Heart right ventricle (tissue), 16 donors: ENCODE measurements around the gene GRID2IP. TPM values are rescaled to one million over a fixed set of nuclear protein-coding genes. Genes with fewer than 3 reads are reported as not detected.

ENCODE experiments used
- ATAC-seq, 8 donors: fragments of 200-7000 bp; cut with Tn5 transposase; one replicate each; pipeline ENCODE4 v1.9.1; 2020; ENCODE audit warnings: mild to moderate bottlenecking in 8 of 8, moderate library complexity in 8 of 8, moderate number of reproducible peaks in 1 of 8
- DNase-seq, 2 donors: peaks; one replicate each; pipeline ENCODE4 v3.0.0-alpha.2; 2020
- H3K27ac ChIP-seq, 10 donors: fragments of 200-600 bp; sonication (generic) in 2 of 10; one replicate each; pipeline versions ENCODE4 v1.5.0 to v1.8.0; 2020 to 2022; ENCODE audit warnings: mild to moderate bottlenecking in 3 of 10
- H3K27me3 ChIP-seq, 7 donors: fragments of 200-600 bp; one replicate each; pipeline ENCODE4 v1.8.0; 2021 to 2022; ENCODE audit warnings: mild to moderate bottlenecking in 2 of 7
- H3K36me3 ChIP-seq, 9 donors: fragments of 200-600 bp; sonication (generic) in 1 of 9; one replicate each; pipeline versions ENCODE4 v1.5.0 to v1.8.0; 2020 to 2022; ENCODE audit warnings: mild to moderate bottlenecking in 2 of 9
- H3K4me1 ChIP-seq, 9 donors: fragments of 200-600 bp; sonication (generic) in 1 of 9; one replicate each; pipeline versions ENCODE4 v1.5.0 to v1.8.0; 2020 to 2022; ENCODE audit warnings: mild to moderate bottlenecking in 4 of 9
- H3K4me3 ChIP-seq, 10 donors: fragments of 200-600 bp; sonication (generic) in 2 of 10; one replicate each; pipeline versions ENCODE4 v1.5.0 to v1.8.0; 2020 to 2022; ENCODE audit warnings: mild to moderate bottlenecking in 7 of 10, moderate library complexity in 2 of 10
- H3K9me3 ChIP-seq, 11 donors: fragments of 200-600 bp in 10 of 11; sonication (generic) in 2 of 11; one replicate each; pipeline versions ENCODE4 v1.5.0 to v1.8.0; 2013 to 2022; ENCODE audit warnings: mild to moderate bottlenecking in 2 of 11, control low read depth in 1 of 11, moderate library complexity in 1 of 11
- WGBS, 2 donors: extraction: QIAGEN DNeasy Blood & Tissue Kit; methylation state at CpG; one replicate each; pipeline ENCODE4 v1.1.7; 2013; ENCODE audit warnings: inconsistent platforms in 1 of 2; 5-methylcytosine and 5-hydroxymethylcytosine counted together
- intact Hi-C, 10 donors: fragments of 100-400 bp; cut with DNase I; formaldehyde crosslinking; loops; one replicate each; pipeline versions ENCODE4 v1.11.1 to v1.14.2; 2022
- polyA plus RNA-seq, 2 donors: library from polyadenylated mRNA; stranded (reverse); fragments of 200-250 nt; gene quantifications; one replicate each; pipeline ENCODE4 v1.2.3, GENCODE V29; 2013
- total RNA-seq, 10 donors: library from RNA; stranded (reverse); fragmentation: NEBNext Ultra II Directional in 3 of 10; extraction: Animal tissue kit (Norgen Biotek cat#: 25700) in 3 of 10; gene quantifications; one replicate each; pipeline versions ENCODE4 v1.2.1 to v1.2.4, GENCODE V29; 2021 to 2023
- TF ChIP-seq, protein P1 (sequence below), 9 donors: fragments of 200-600 bp; sonication (generic) in 2 of 9; IDR thresholded peaks; one replicate each; pipeline versions ENCODE4 v1.5.0 to v1.8.0; 2021 to 2022; ENCODE audit warnings: antibody characterized with exemption in 9 of 9, mild to moderate bottlenecking in 5 of 9, moderate library complexity in 1 of 9
- donor health status: Arrhythmogenic right ventricular cardiomyopathy.
- donor health status: ischemic (EF 13 %, LVEDD 7.1; RV severe dilation, severe dysfunction).
- donor health status: healthy with polysubstance abuse.
- donor health status: DM: no; HTN: yes; CAD: no.
- donor health status: DM: no; HTN: no; CAD: no.
- donor health status: ischemic (EF 25% LVEDD 6.9; RV normal size, moderate dysfunction).
- donor health status: ischemic (EF 25% LVEDD 5.7; RV mildly dilated, moderate dysfunction).
- donor health status: healthy.
- donor health status: DM: yes; HTN: yes; CAD: no.
- donor health status: Ischemic cardiomyopathy.
- donor health status: ischemic (EF 35%, LVEDD 5.7; RV mildly dilated, moderate dysfunction).
- donor health status: nonischemic (EF 11% LVEDD 7.7; RV severe dilation, severe dysfunction).
- donor health status: DM: yes; HTN: yes; CAD: no.
- donor health status: PGD.
- donor health status: ischemic (EF 29% LVEDD 5.4; RV normal size, mild dysfunction).
- donor health status: nonischemic (EF 23%, LVEDD 6.1; RV moderate dilation, normal function).

Gene GRID2IP
- total and polyA plus RNA-seq, 12 donors = 0.01 to 0.15 (median 0.11) TPM; not detected in 9

DNA sequence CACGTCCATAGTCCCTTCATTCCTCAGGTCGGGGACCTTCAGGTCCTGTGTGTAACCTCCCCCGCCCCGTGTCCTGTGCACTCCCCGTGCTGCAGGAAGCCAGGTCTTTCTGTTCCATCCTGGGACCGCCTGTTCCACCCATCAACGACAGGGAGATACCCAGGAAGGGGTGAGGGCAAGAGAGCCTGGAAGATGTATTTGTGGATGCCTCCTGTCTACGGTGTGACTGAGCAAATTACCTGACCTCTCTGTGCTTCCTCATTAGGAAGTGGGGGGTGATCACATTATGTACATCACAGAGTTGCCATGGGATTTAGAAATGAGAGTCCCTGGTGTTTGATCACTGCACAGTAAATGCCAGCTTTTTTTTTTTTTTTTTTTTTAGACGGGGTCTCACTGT is 46.3 kb downstream of the GRID2IP start:
- WGBS, 2 donors = 57 to 58% methylated on average over 8 to 9 of the region's 9 CpGs
- intact Hi-C loops = no loop called here
- peak overlapping the region in 8 of 10 donors; percentile 58 to 79 (median 66) for H3K4me3 ChIP-seq
- no peaks in the 10 kb centered on the region for H3K9me3 ChIP-seq
- TF ChIP-seq, protein P1, sequence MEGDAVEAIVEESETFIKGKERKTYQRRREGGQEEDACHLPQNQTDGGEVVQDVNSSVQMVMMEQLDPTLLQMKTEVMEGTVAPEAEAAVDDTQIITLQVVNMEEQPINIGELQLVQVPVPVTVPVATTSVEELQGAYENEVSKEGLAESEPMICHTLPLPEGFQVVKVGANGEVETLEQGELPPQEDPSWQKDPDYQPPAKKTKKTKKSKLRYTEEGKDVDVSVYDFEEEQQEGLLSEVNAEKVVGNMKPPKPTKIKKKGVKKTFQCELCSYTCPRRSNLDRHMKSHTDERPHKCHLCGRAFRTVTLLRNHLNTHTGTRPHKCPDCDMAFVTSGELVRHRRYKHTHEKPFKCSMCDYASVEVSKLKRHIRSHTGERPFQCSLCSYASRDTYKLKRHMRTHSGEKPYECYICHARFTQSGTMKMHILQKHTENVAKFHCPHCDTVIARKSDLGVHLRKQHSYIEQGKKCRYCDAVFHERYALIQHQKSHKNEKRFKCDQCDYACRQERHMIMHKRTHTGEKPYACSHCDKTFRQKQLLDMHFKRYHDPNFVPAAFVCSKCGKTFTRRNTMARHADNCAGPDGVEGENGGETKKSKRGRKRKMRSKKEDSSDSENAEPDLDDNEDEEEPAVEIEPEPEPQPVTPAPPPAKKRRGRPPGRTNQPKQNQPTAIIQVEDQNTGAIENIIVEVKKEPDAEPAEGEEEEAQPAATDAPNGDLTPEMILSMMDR (IDR thresholded peaks at IDR 0.05) = no peak
- no peak for DNase-seq
- H3K4me1 ChIP-seq = peaks cover 4 to 16% (median 13%) of the 10 kb centered on the region in 9 donors
- H3K27ac ChIP-seq = peak overlapping the region in 1 of 10 donors; percentile 90
- no peak for ATAC-seq
- H3K27me3 ChIP-seq = peaks cover 0 to 4% (median 0%) of the 10 kb centered on the region in 7 donors
- H3K36me3 ChIP-seq = no peaks in the 10 kb centered on the region

DNA sequence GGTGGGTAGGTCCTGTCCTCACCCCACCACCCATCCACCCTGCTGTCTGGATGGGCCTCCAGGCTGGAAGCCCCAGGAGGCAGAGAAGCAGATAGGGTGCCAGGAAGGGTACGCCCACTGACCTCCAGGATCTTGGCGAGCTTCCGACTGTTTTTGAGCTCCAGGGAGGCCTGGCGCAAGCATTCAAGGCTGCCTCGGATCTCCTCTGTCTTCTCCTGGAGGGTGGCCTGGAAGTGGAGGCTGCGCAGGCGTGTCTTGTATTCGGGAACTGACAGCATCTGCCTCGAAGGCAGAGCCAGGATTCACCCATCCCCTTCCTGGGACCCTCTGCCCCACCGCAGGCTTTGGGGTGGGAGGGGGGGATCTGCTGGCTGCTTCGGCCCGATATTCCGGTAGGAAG is 48.4 kb downstream of the GRID2IP start:
- ATAC-seq (no peak), DNase-seq (no peak)
- Histone ChIP-seq H3K4me3 (peak overlapping the region in 9 of 10 donors; percentile 58 to 79 (median 67)), H3K27me3 (peaks cover 0 to 4% (median 0%) of the 10 kb centered on the region in 7 donors), H3K27ac (peak overlapping the region in 1 of 10 donors; percentile 77), H3K4me1 (peaks cover 4 to 16% (median 13%) of the 10 kb centered on the region in 9 donors), H3K9me3 (no peaks in the 10 kb centered on the region), H3K36me3 (no peaks in the 10 kb centered on the region)
- TF ChIP-seq, protein P1 (IDR thresholded peaks at IDR 0.05) = no peak
- 61 to 68% methylated on average over 13 of the region's 13 CpGs for WGBS, 2 donors
- intact Hi-C loops = no loop called here

- WGBS, 2 donors = 77 to 83% methylated on average over 12 of the region's 12 CpGs
- Histone ChIP-seq H3K9me3 (no peaks in the 10 kb centered on the region), H3K27me3 (peaks cover 0 to 4% (median 0%) of the 10 kb centered on the region in 7 donors), H3K4me1 (peaks cover 4 to 16% (median 13%) of the 10 kb centered on the region in 9 donors), H3K36me3 (no peaks in the 10 kb centered on the region), H3K4me3 (no peak overlapping the region), H3K27ac (no peak overlapping the region)
- intact Hi-C loops = no loop called here
- TF ChIP-seq, protein P1 (IDR thresholded peaks at IDR 0.05) = no peak
- no peak for DNase-seq
- no peak for ATAC-seq
Measured at GRCh38 chr7:6501586-6502564, 49.4 kb downstream of the GRID2IP start.

GRCh38 chr7:6500691-6501090 is 50.6 kb downstream of the GRID2IP start:
- Histone ChIP-seq H3K9me3 (no peaks in the 10 kb centered on the region), H3K27ac (no peak overlapping the region), H3K27me3 (peaks cover 0 to 4% (median 0%) of the 10 kb centered on the region in 7 donors), H3K4me1 (peaks cover 4 to 16% (median 13%) of the 10 kb centered on the region in 9 donors), H3K4me3 (no peak overlapping the region), H3K36me3 (no peaks in the 10 kb centered on the region)
- DNase-seq = no peak
- WGBS, 2 donors = 69 to 78% methylated on average over 1 of the region's 1 CpG
- TF ChIP-seq, protein P1 (IDR thresholded peaks at IDR 0.05) = no peak
- intact Hi-C loops = no loop called here
- peak in 1 of 8 donors; percentile 8 for ATAC-seq
